ENCODE data around the gene CPM.

The CPM gene

GRCh38 chr12:68876461-68876860 is 56.5 kb downstream of the CPM start:
- Histone ChIP-seq H3F3A (ENCODE audit: insufficient read depth) (no peaks in the 10 kb centered on the region; the same call in 1 of the 2 replicates), H3K27me3 (ENCODE audit: low read length) (no peaks in the 10 kb centered on the region), H3K79me2 (ENCODE audit: insufficient read depth, low read length) (no peaks in the 10 kb centered on the region), H4K20me1 (ENCODE audit: low read depth, low read length) (no peaks in the 10 kb centered on the region), H3K9ac (ENCODE audit: low read length) (no peak overlapping the region), H3K9me2 (replicated peaks; ENCODE audit: insufficient read depth, low read length) (no peaks in the 10 kb centered on the region), H3K4me2 (ENCODE audit: low read depth, low read length, poor library complexity, severe bottlenecking) (no peak overlapping the region), H3K4me3 (ENCODE audit: insufficient read depth, low read length, poor library complexity, severe bottlenecking) (no peak overlapping the region), H2AFZ (ENCODE audit: low read depth, low read length, severe bottlenecking) (peak overlapping the region; percentile 8), H3K9me3 (ENCODE audit: insufficient read depth, low read length) (no peaks in the 10 kb centered on the region), H3K36me3 (ENCODE audit: low read length) (no peaks in the 10 kb centered on the region), H3K27ac (ENCODE audit: low read depth, low read length) (no peak overlapping the region)
- TF ChIP-seq EZH2phosphoT487 (conservative IDR thresholded peaks at IDR 0.05; ENCODE audit: low read length) (no peak), CTCF (IDR thresholded peaks at IDR 0.05; ENCODE audit: insufficient read depth, low read length, poor library complexity, severe bottlenecking) (no peak)

- H3K9ac ChIP-seq (ENCODE audit: low read length) = no peak overlapping the region
- TF ChIP-seq CTCF (IDR thresholded peaks at IDR 0.05; ENCODE audit: insufficient read depth, low read length, poor library complexity, severe bottlenecking) (no peak), EZH2phosphoT487 (conservative IDR thresholded peaks at IDR 0.05; ENCODE audit: low read length) (no peak)
- no peaks in the 10 kb centered on the region for H3K36me3 ChIP-seq (ENCODE audit: low read length)
- H3K9me2 ChIP-seq (replicated peaks; ENCODE audit: insufficient read depth, low read length) = no peaks in the 10 kb centered on the region
- H3K9me3 ChIP-seq (ENCODE audit: insufficient read depth, low read length) = no peaks in the 10 kb centered on the region
- no peak overlapping the region for H2AFZ ChIP-seq (ENCODE audit: low read depth, low read length, severe bottlenecking)
- H3F3A ChIP-seq (ENCODE audit: insufficient read depth) = no peaks in the 10 kb centered on the region
- H3K27me3 ChIP-seq (ENCODE audit: low read length) = no peaks in the 10 kb centered on the region
- H3K27ac ChIP-seq (ENCODE audit: low read depth, low read length) = no peak overlapping the region
- no peak overlapping the region for H3K4me3 ChIP-seq (ENCODE audit: insufficient read depth, low read length, poor library complexity, severe bottlenecking)
- H4K20me1 ChIP-seq (ENCODE audit: low read depth, low read length) = no peaks in the 10 kb centered on the region
- H3K4me2 ChIP-seq (ENCODE audit: low read depth, low read length, poor library complexity, severe bottlenecking) = no peak overlapping the region
- H3K79me2 ChIP-seq (ENCODE audit: insufficient read depth, low read length) = no peaks in the 10 kb centered on the region
Measured at GRCh38 chr12:68873316-68873715, 59.7 kb downstream of the CPM start.

GRCh38 chr12:68871921-68872320 is 61.0 kb downstream of the CPM start:
- TF ChIP-seq EZH2phosphoT487 (conservative IDR thresholded peaks at IDR 0.05; ENCODE audit: low read length) (no peak), CTCF (IDR thresholded peaks at IDR 0.05; ENCODE audit: insufficient read depth, low read length, poor library complexity, severe bottlenecking) (peak; percentile 41)
- Histone ChIP-seq H3K9me2 (replicated peaks; ENCODE audit: insufficient read depth, low read length) (no peaks in the 10 kb centered on the region), H3K4me2 (ENCODE audit: low read depth, low read length, poor library complexity, severe bottlenecking) (no peak overlapping the region), H3K27me3 (ENCODE audit: low read length) (no peaks in the 10 kb centered on the region), H2AFZ (ENCODE audit: low read depth, low read length, severe bottlenecking) (peak overlapping the region; percentile 64), H3K4me3 (ENCODE audit: insufficient read depth, low read length, poor library complexity, severe bottlenecking) (no peak overlapping the region), H3F3A (ENCODE audit: insufficient read depth) (no peaks in the 10 kb centered on the region), H3K9me3 (ENCODE audit: insufficient read depth, low read length) (no peaks in the 10 kb centered on the region), H4K20me1 (ENCODE audit: low read depth, low read length) (no peaks in the 10 kb centered on the region), H3K79me2 (ENCODE audit: insufficient read depth, low read length) (no peaks in the 10 kb centered on the region), H3K27ac (ENCODE audit: low read depth, low read length) (no peak overlapping the region), H3K9ac (ENCODE audit: low read length) (no peak overlapping the region), H3K36me3 (ENCODE audit: low read length) (no peaks in the 10 kb centered on the region)

Measured in SU-DHL-6 (cell line).